IMR-90 (cell line): ENCODE results near the gene NELL1.

Source experiments
- CEBPB ChIP-seq: IDR thresholded peaks from 2 replicates; pipeline ENCODE4 v1.6.1; 2012; ENCODE audit warnings: low read depth, low read length, improper control_type of control experiment
- TF ChIP-seq, protein P1 (sequence below): conservative IDR thresholded peaks from 2 replicates; pipeline ENCODE4 v1.5.1; 2012; ENCODE audit warnings: mild to moderate bottlenecking, low read depth, low read length, improper control_type of control experiment

DNA sequence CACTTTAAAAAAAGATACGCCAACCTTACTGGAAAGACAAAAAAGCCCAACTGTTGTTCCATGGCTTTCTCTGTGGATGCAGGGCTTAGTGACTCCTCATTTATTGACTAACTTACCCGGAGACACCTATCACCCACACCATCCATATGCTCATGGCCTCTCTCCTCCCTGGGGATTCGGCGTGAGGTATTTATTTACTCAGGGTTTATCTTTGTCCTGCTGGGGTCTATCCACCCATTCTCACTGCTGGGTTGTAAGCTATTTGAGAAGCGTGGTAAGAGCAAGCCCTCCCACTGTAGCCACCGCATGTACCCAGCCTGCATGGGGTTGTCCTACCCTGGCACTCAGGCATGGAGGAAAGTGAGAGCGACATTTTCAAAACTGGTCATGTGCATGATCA is 93.6 kb downstream of the NELL1 start:
- TF ChIP-seq CEBPB = no peak
- TF ChIP-seq, protein P1, sequence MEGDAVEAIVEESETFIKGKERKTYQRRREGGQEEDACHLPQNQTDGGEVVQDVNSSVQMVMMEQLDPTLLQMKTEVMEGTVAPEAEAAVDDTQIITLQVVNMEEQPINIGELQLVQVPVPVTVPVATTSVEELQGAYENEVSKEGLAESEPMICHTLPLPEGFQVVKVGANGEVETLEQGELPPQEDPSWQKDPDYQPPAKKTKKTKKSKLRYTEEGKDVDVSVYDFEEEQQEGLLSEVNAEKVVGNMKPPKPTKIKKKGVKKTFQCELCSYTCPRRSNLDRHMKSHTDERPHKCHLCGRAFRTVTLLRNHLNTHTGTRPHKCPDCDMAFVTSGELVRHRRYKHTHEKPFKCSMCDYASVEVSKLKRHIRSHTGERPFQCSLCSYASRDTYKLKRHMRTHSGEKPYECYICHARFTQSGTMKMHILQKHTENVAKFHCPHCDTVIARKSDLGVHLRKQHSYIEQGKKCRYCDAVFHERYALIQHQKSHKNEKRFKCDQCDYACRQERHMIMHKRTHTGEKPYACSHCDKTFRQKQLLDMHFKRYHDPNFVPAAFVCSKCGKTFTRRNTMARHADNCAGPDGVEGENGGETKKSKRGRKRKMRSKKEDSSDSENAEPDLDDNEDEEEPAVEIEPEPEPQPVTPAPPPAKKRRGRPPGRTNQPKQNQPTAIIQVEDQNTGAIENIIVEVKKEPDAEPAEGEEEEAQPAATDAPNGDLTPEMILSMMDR = no peak
